Heart left ventricle (tissue), 16 donors: ENCODE data around the gene AMDHD1. TPM values are rescaled to one million over a fixed set of nuclear protein-coding genes. Genes with fewer than 3 reads are reported as not detected.

ENCODE experiments used
- ATAC-seq, 4 donors: fragments of 200-7000 bp; cut with Tn5 transposase; one replicate each; pipeline ENCODE4 v1.9.1; 2020 to 2022; ENCODE audit warnings: moderate library complexity in 4 of 4, mild to moderate bottlenecking in 3 of 4, moderate number of reproducible peaks in 1 of 4
- DNase-seq, 5 donors: peaks; one replicate each; pipeline ENCODE4 v3.0.0-alpha.2; 2020
- H3K27ac ChIP-seq, 12 donors: fragments of 200-600 bp; sonication (generic) in 4 of 12; one replicate each; pipeline versions ENCODE4 v1.5.0 to v1.8.0; 2016 to 2022; ENCODE audit warnings: mild to moderate bottlenecking in 2 of 12
- H3K27me3 ChIP-seq, 9 donors: fragments of 200-600 bp; sonication (generic) in 2 of 9; one replicate each; pipeline versions ENCODE4 v1.5.1 to v1.8.0; 2016 to 2022; ENCODE audit warnings: mild to moderate bottlenecking in 3 of 9
- H3K36me3 ChIP-seq, 9 donors: fragments of 200-600 bp; sonication (generic) in 2 of 9; one replicate each; pipeline versions ENCODE4 v1.5.0 to v1.8.0; 2018 to 2022; ENCODE audit warnings: mild to moderate bottlenecking in 2 of 9
- H3K4me1 ChIP-seq, 12 donors: fragments of 200-600 bp; sonication (generic) in 4 of 12; one replicate each; pipeline versions ENCODE4 v1.5.0 to v1.8.0; 2016 to 2022; ENCODE audit warnings: mild to moderate bottlenecking in 3 of 12
- H3K4me3 ChIP-seq, 12 donors: fragments of 200-600 bp; sonication (generic) in 4 of 12; one replicate each; pipeline versions ENCODE4 v1.5.0 to v1.8.0; 2017 to 2022; ENCODE audit warnings: mild to moderate bottlenecking in 9 of 12, moderate library complexity in 4 of 12
- H3K9me3 ChIP-seq, 12 donors: fragments of 200-600 bp; sonication (generic) in 4 of 12; one replicate each; pipeline versions ENCODE4 v1.5.0 to v1.8.0; 2016 to 2022; ENCODE audit warnings: mild to moderate bottlenecking in 1 of 12
- POLR2A ChIP-seq, 2 donors: fragments of 450-650 bp; IDR thresholded peaks; one replicate each; pipeline ENCODE4 v1.6.1; 2017; ENCODE audit warnings: antibody characterized with exemption in 2 of 2, mild to moderate bottlenecking in 2 of 2, moderate library complexity in 2 of 2
- WGBS, 4 donors: extraction: QIAGEN DNeasy Blood & Tissue Kit in 2 of 4; methylation state at CpG; one replicate each; pipeline versions ENCODE4 v1.1.5 to v1.1.7; 2013 to 2018; 5-methylcytosine and 5-hydroxymethylcytosine counted together
- intact Hi-C, 10 donors: fragments of 100-400 bp; cut with DNase I; formaldehyde crosslinking; loops; one replicate each; pipeline versions ENCODE4 v1.11.1 to v1.14.2; 2022
- polyA plus RNA-seq, 2 donors: library from polyadenylated mRNA; stranded (reverse); fragments of 200-250 nt; gene quantifications; one replicate each; pipeline ENCODE4 v1.2.3, GENCODE V29; 2013
- total RNA-seq, 9 donors: library from RNA; depleted of rRNA in 2 of 9; stranded (reverse); fragments of >200 nt in 2 of 9; fragmentation: NEBNext Ultra II Directional in 3 of 9; extraction: Animal tissue kit (Norgen Biotek cat#: 25700) in 3 of 9; gene quantifications; one replicate each; pipeline versions ENCODE4 v1.1.0 to v1.2.4, GENCODE V29; 2016 to 2023
- TF ChIP-seq, protein P1 (sequence below), 12 donors: fragments of 200-600 bp; sonication (generic) in 4 of 12; IDR thresholded peaks; one replicate each; pipeline versions ENCODE4 v1.5.0 to v1.8.0; 2018 to 2022; ENCODE audit warnings: antibody characterized with exemption in 12 of 12, mild to moderate bottlenecking in 5 of 12
- donor health status: ischemic (EF 13 %, LVEDD 7.1; RV severe dilation, severe dysfunction).
- donor health status: healthy with polysubstance abuse.
- donor health status: DM: no; HTN: yes; CAD: no.
- donor health status: DM: no; HTN: no; CAD: no.
- donor health status: ischemic (EF 25% LVEDD 6.9; RV normal size, moderate dysfunction).
- donor health status: ischemic (EF 25% LVEDD 5.7; RV mildly dilated, moderate dysfunction).
- donor health status: healthy.
- donor health status: DM: yes; HTN: yes; CAD: no.
- donor health status: ischemic (EF 35%, LVEDD 5.7; RV mildly dilated, moderate dysfunction).
- donor health status: nonischemic (EF 11% LVEDD 7.7; RV severe dilation, severe dysfunction).
- donor health status: DM: yes; HTN: yes; CAD: no.
- donor health status: PGD.
- donor health status: ischemic (EF 29% LVEDD 5.4; RV normal size, mild dysfunction).
- donor health status: nonischemic (EF 23%, LVEDD 6.1; RV moderate dilation, normal function).

The AMDHD1 gene
- total and polyA plus RNA-seq, 11 donors: 0.20 to 1.1 (median 0.55) TPM

DNA sequence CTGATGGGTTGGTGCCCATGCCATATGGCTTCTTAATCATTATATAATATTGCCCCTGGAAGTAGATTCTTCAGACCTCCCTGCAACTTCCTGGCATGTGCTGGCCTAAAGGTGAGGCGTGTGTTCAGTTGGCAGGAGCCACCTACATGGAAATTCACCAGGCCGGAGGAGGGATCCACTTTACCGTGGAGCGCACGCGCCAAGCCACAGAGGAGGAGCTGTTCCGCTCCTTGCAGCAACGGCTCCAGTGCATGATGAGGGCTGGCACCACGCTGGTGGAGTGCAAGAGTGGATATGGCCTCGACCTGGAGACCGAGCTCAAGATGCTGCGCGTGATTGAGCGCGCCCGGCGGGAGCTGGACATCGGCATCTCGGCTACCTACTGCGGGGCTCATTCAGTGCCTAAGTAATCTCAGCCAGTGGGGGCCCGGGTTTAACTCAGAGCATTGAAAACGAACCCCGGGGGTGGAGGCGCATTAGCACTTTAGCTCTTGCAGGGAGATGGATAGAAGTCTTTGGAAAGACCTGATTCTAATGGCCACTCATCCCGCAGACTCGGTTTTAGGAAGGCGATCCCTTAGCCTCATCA lies 13.5 kb downstream of the AMDHD1 start:
- H3K36me3 ChIP-seq: no peaks in the 10 kb centered on the region
- TF ChIP-seq, protein P1, sequence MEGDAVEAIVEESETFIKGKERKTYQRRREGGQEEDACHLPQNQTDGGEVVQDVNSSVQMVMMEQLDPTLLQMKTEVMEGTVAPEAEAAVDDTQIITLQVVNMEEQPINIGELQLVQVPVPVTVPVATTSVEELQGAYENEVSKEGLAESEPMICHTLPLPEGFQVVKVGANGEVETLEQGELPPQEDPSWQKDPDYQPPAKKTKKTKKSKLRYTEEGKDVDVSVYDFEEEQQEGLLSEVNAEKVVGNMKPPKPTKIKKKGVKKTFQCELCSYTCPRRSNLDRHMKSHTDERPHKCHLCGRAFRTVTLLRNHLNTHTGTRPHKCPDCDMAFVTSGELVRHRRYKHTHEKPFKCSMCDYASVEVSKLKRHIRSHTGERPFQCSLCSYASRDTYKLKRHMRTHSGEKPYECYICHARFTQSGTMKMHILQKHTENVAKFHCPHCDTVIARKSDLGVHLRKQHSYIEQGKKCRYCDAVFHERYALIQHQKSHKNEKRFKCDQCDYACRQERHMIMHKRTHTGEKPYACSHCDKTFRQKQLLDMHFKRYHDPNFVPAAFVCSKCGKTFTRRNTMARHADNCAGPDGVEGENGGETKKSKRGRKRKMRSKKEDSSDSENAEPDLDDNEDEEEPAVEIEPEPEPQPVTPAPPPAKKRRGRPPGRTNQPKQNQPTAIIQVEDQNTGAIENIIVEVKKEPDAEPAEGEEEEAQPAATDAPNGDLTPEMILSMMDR (IDR thresholded peaks at IDR 0.05): no peak
- TF ChIP-seq POLR2A (IDR thresholded peaks at IDR 0.05): no peak
- H3K4me1 ChIP-seq: no peaks in the 10 kb centered on the region
- H3K27ac ChIP-seq: no peak overlapping the region
- ATAC-seq (no peak), DNase-seq (no peak)
- intact Hi-C loops: no loop called here
- H3K4me3 ChIP-seq: no peak overlapping the region
- no peaks in the 10 kb centered on the region for H3K27me3 ChIP-seq
- H3K9me3 ChIP-seq: no peaks in the 10 kb centered on the region
- WGBS, 4 donors: 59 to 65% (median 63%) methylated on average over 19 to 27 of the region's 27 CpGs

- DNase-seq (no peak), ATAC-seq (no peak)
- no peak overlapping the region for H3K4me3 ChIP-seq
- intact Hi-C loops: no loop called here
- no peaks in the 10 kb centered on the region for H3K36me3 ChIP-seq
- H3K9me3 ChIP-seq: no peaks in the 10 kb centered on the region
- no peak overlapping the region for H3K27ac ChIP-seq
- TF ChIP-seq POLR2A (IDR thresholded peaks at IDR 0.05): no peak
- TF ChIP-seq, protein P1 (IDR thresholded peaks at IDR 0.05): peak in 3 of 12 donors; percentile 15 to 23 (median 18)
- WGBS, 4 donors: 40 to 60% (median 57%) methylated on average over 1 of the region's 1 CpG
- no peaks in the 10 kb centered on the region for H3K4me1 ChIP-seq
- no peaks in the 10 kb centered on the region for H3K27me3 ChIP-seq
These were observed 16.0 kb downstream of the AMDHD1 start for GRCh38 chr12:95959107-95959506.

- Histone ChIP-seq H3K27me3 (no peaks in the 10 kb centered on the region), H3K4me1 (no peaks in the 10 kb centered on the region), H3K4me3 (no peak overlapping the region), H3K36me3 (no peaks in the 10 kb centered on the region), H3K27ac (no peak overlapping the region), H3K9me3 (no peaks in the 10 kb centered on the region)
- intact Hi-C loops: no loop called here
- TF ChIP-seq, protein P1 (IDR thresholded peaks at IDR 0.05): no peak
- TF ChIP-seq POLR2A (IDR thresholded peaks at IDR 0.05): no peak
- ATAC-seq: no peak
- DNase-seq: no peak
- 62 to 75% (median 72%) methylated on average over 5 of the region's 5 CpGs for WGBS, 4 donors
These were observed 17.1 kb downstream of the AMDHD1 start for GRCh38 chr12:95960241-95960640.

- TF ChIP-seq, protein P1 (IDR thresholded peaks at IDR 0.05): no peak
- TF ChIP-seq POLR2A (IDR thresholded peaks at IDR 0.05): no peak
These were observed 19.1 kb downstream of the AMDHD1 start for GRCh38 chr12:95962222-95962621.

More at GRCh38 chr12:95962222-95962621, 19.1 kb downstream of the AMDHD1 start:
- DNase-seq (no peak), ATAC-seq (no peak)
- Histone ChIP-seq H3K4me3 (no peak overlapping the region), H3K4me1 (no peaks in the 10 kb centered on the region), H3K27me3 (no peaks in the 10 kb centered on the region), H3K36me3 (no peaks in the 10 kb centered on the region), H3K27ac (no peak overlapping the region), H3K9me3 (no peaks in the 10 kb centered on the region)
- intact Hi-C loops: no loop called here
- 75 to 79% (median 77%) methylated on average over 7 of the region's 7 CpGs for WGBS, 4 donors
